Spinal cord (tissue), 10 donors: ENCODE data around the gene KLF7. TPM values are rescaled to one million over a fixed set of nuclear protein-coding genes. Genes with fewer than 3 reads are reported as not detected.

ENCODE experiments used
- DNase-seq, 6 donors: peaks; one replicate each; pipeline versions ENCODE4 v3.0.0 to v3.0.0-alpha.2; 2013 to 2015; ENCODE audit warnings: low spot score in 6 of 6, low read depth in 4 of 6
- H3K27ac ChIP-seq: one replicate; pipeline ENCODE4 v1.5.1; 2013; ENCODE audit warnings: low read depth, low read length, control low read depth
- H3K27me3 ChIP-seq: one replicate; pipeline ENCODE4 v1.6.1; 2013; ENCODE audit warnings: low read length; ENCODE audit not compliant: control insufficient read depth, insufficient read depth
- H3K36me3 ChIP-seq: one replicate; pipeline ENCODE4 v1.6.1; 2013; ENCODE audit warnings: low read length; ENCODE audit not compliant: control insufficient read depth, insufficient read depth
- H3K4me1 ChIP-seq: one replicate; pipeline ENCODE4 v1.6.1; 2013; ENCODE audit warnings: low read length; ENCODE audit not compliant: control insufficient read depth, insufficient read depth
- H3K4me3 ChIP-seq: one replicate; pipeline ENCODE4 v1.5.1; 2013; ENCODE audit warnings: low read depth, low read length, control low read depth
- H3K9me3 ChIP-seq: one replicate; pipeline ENCODE4 v1.6.1; 2013; ENCODE audit warnings: low read length; ENCODE audit not compliant: control insufficient read depth, insufficient read depth
- WGBS: methylation state at CpG from one replicate; pipeline ENCODE4 v1.1.5; 2013; ENCODE audit warnings: missing lambda C conversion rate; ENCODE audit not compliant: insufficient coverage; 5-methylcytosine and 5-hydroxymethylcytosine counted together
- long read RNA-seq, 4 donors: transcript quantifications; one replicate each; lab custom pipeline, GENCODE V29; 2026
- polyA plus RNA-seq, 2 donors: library from polyadenylated mRNA; unstranded; fragments of 120-200 nt; gene quantifications; one replicate each; pipeline ENCODE4 v1.2.1, GENCODE V29; 2013; ENCODE audit not compliant: insufficient read length in 2 of 2
- total RNA-seq, 2 donors: library from RNA; depleted of rRNA in 1 of 2; stranded (reverse); fragments of 120-200 nt in 1 of 2; fragments of >200 nt in 1 of 2; gene quantifications; one replicate each; pipeline versions ENCODE4 v1.2.3 to v1.2.4, GENCODE V29; 2013 to 2014
- donor health status: healthy.

Gene KLF7
- total RNA-seq (10 to 100 TPM; 18.2 to 30.0 TPM), polyA plus RNA-seq (10 to 100 TPM; 24.4 to 28.1 TPM)
- long read RNA-seq, donor 1, full-length matches to known transcripts: 10 of 10 reads
- long read RNA-seq, donor 1, partial matches to known transcripts: 0 of 10 reads
- long read RNA-seq, donor 1, other reads (novel, unspliced or antisense): 0 of 10 reads
- long read RNA-seq, donor 2, full-length matches to known transcripts: 2 of 2 reads
- long read RNA-seq, donor 2, partial matches to known transcripts: 0 of 2 reads
- long read RNA-seq, donor 2, other reads (novel, unspliced or antisense): 0 of 2 reads
- long read RNA-seq, donor 3, full-length matches to known transcripts: 6 of 6 reads
- long read RNA-seq, donor 3, partial matches to known transcripts: 0 of 6 reads
- long read RNA-seq, donor 3, other reads (novel, unspliced or antisense): 0 of 6 reads
- long read RNA-seq, donor 4: 0 reads

DNA sequence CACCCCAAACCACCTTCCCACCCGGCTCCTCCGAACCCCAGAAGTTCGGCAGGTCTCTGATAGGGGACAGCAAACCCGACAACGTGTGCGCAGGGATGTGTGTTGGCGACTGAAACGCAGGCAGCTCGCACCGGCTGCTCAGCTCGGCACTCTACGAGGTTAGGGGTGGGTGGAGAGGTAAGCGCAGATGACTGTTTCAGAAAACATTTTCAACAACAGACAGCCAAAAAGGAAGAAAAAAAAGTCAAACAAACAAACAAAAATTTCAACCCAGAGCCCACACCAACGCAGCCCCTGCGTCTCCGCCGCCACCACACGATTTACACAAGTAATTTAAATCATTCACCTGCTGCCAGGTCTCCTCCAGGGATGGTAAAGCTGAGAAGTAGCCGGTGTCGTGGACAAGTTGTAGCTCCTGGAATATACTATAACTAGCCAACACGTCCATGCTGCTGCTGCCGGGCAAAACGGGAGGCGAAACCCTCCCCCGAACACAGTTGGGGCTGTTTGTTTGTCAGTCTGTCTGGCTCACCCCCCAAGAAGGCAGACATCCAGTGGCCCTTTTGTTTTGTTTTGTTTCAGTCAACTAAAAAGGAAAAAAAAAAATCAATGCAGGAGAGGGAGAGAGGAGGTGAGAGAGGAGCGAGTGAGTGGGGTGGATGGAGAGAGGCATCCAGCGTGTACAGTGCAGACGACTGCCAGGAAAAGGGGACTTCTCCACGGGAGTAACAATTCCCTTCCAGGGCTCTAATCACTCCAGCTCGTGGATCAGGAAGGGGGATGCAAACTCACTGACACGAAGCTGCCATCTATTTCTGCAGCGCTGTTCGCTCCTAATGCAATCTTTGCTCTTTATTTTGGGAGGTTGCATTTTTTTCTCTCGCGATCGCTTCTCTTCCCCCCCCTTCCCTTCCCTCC lies at the start of gene KLF7:
Gene KLF7 (minus strand): TSS at position 828 of the 918 bp plus-strand sequence. CDS start 380 bp downstream, at position 448.
- WGBS: 0% methylated on average over 5 of the region's 36 CpGs
- H3K9me3 ChIP-seq: no peaks in the 10 kb centered on the region
- H3K27ac ChIP-seq: peak within 1 kb of the TSS; percentile 96
- no peaks in the 10 kb centered on the region for H3K27me3 ChIP-seq
- H3K4me1 ChIP-seq: peaks cover 10% of the 10 kb centered on the region
- peak in 3 of 6 donors; percentile 73 to 83 (median 80) for DNase-seq
- peak within 1 kb of the TSS; percentile 96 for H3K4me3 ChIP-seq
- no peaks in the 10 kb centered on the region for H3K36me3 ChIP-seq

- H3K9me3 ChIP-seq: no peaks in the 10 kb centered on the region
- peaks cover 3% of the 10 kb centered on the region for H3K4me1 ChIP-seq
- no peaks in the 10 kb centered on the region for H3K36me3 ChIP-seq
- WGBS: no CpG with 5 or more reads among the region's 2 CpGs
- H3K27ac ChIP-seq: no peak overlapping the region
- DNase-seq: no peak
- H3K27me3 ChIP-seq: no peaks in the 10 kb centered on the region
- H3K4me3 ChIP-seq: no peak overlapping the region
Observed at GRCh38 chr2:207215308-207215707, 49.6 kb upstream of the KLF7 start.

- Histone ChIP-seq H3K4me1 (no peaks in the 10 kb centered on the region), H3K36me3 (no peaks in the 10 kb centered on the region), H3K4me3 (no peak overlapping the region), H3K27me3 (no peaks in the 10 kb centered on the region), H3K9me3 (no peaks in the 10 kb centered on the region), H3K27ac (no peak overlapping the region)
- WGBS: no CpG with 5 or more reads among the region's 3 CpGs
- DNase-seq: no peak
Observed at GRCh38 chr2:207214446-207214845, 48.7 kb upstream of the KLF7 start.

DNA sequence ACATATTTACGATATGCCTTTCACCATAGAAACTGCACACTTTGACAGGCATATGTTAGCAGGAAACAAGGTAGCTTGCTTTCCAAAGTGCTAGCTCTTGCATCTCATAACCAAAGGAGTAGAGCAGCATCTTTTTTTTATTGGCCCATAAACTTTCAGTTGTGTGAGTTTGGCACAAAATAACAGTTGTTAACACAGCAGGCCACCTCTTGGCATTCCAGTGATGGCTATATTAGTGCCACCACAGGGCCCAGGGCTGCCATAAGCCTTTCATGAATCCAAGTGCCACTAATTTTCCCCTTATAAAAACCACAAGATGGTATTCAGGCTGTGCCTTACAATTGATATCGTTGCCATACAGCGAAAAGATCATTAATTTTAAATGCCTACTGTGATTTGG lies 40.3 kb upstream of the KLF7 start:
- peak in 2 of 6 donors; percentile 50 to 85 for DNase-seq
- Histone ChIP-seq H3K4me1 (no peaks in the 10 kb centered on the region), H3K27me3 (no peaks in the 10 kb centered on the region), H3K9me3 (no peaks in the 10 kb centered on the region), H3K36me3 (no peaks in the 10 kb centered on the region), H3K4me3 (no peak overlapping the region), H3K27ac (no peak overlapping the region)
- WGBS: 71% methylated on average over 1 of the region's 3 CpGs

GRCh38 chr2:207205173-207205957 lies 39.6 kb upstream of the KLF7 start:
- no peaks in the 10 kb centered on the region for H3K27me3 ChIP-seq
- no peaks in the 10 kb centered on the region for H3K4me1 ChIP-seq
- no peak overlapping the region for H3K27ac ChIP-seq
- DNase-seq: no peak
- no peak overlapping the region for H3K4me3 ChIP-seq
- no peaks in the 10 kb centered on the region for H3K9me3 ChIP-seq
- H3K36me3 ChIP-seq: no peaks in the 10 kb centered on the region

- DNase-seq: no peak
- H3K9me3 ChIP-seq: no peaks in the 10 kb centered on the region
- H3K36me3 ChIP-seq: no peaks in the 10 kb centered on the region
- H3K27me3 ChIP-seq: no peaks in the 10 kb centered on the region
- WGBS: no CpG with 5 or more reads among the region's 1 CpG
- H3K4me1 ChIP-seq: no peaks in the 10 kb centered on the region
- H3K4me3 ChIP-seq: no peak overlapping the region
- no peak overlapping the region for H3K27ac ChIP-seq
Observed at GRCh38 chr2:207203056-207203455, 37.3 kb upstream of the KLF7 start.

DNA sequence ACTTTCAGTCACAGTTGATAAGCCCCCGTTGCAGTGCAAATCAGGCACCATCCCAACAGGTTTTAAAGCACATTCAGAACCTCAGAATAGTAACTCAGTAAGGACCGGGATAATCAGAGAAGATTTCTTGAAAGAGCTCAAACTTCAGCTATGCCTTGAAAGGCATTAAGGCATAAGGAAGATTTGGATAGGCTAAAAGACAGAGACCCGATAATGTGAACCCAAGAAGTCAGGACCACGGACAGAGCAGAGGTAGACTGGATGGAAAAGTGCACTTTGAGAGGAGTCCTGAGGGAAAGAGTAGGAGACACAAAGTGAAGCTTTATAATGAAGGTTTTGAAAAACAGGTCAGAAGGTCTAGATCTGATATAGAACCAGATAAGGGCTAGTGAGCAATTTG lies 36.9 kb upstream of the KLF7 start:
- H3K27me3 ChIP-seq: no peaks in the 10 kb centered on the region
- 49% methylated on average over 4 of the region's 4 CpGs for WGBS
- no peaks in the 10 kb centered on the region for H3K36me3 ChIP-seq
- H3K9me3 ChIP-seq: no peaks in the 10 kb centered on the region
- H3K4me1 ChIP-seq: no peaks in the 10 kb centered on the region
- peak in 1 of 6 donors; percentile 64 for DNase-seq
- no peak overlapping the region for H3K27ac ChIP-seq
- no peak overlapping the region for H3K4me3 ChIP-seq

DNA sequence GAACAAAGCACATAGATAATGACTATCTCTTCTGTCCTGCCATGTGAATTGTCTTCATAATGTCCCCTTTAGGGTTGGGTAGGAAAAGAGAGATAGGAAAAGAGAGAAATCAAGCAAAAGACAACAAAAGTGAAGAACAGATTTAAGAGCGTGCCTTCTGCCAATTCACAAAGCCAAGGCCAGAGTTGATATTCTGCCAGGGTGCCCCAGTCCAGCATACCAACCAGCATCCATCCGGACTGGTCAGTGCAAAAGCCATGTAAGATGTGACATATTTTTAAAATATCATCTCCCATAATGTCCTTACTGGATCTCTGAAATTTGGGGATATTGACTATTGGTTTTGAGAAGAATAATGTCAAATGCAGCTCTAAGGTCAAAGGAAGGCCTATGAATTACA lies 35.7 kb upstream of the KLF7 start:
- no peak overlapping the region for H3K4me3 ChIP-seq
- DNase-seq: no peak
- H3K9me3 ChIP-seq: no peaks in the 10 kb centered on the region
- no peak overlapping the region for H3K27ac ChIP-seq
- no peaks in the 10 kb centered on the region for H3K4me1 ChIP-seq
- H3K27me3 ChIP-seq: no peaks in the 10 kb centered on the region
- H3K36me3 ChIP-seq: no peaks in the 10 kb centered on the region
- 75% methylated on average over 1 of the region's 2 CpGs for WGBS

- WGBS: 31% methylated on average over 8 of the region's 8 CpGs
- Histone ChIP-seq H3K36me3 (no peaks in the 10 kb centered on the region), H3K4me1 (no peaks in the 10 kb centered on the region), H3K27ac (no peak overlapping the region), H3K9me3 (no peaks in the 10 kb centered on the region), H3K4me3 (no peak overlapping the region), H3K27me3 (no peaks in the 10 kb centered on the region)
- peak in 1 of 6 donors; percentile 86 for DNase-seq
Observed at GRCh38 chr2:207200136-207200535, 34.4 kb upstream of the KLF7 start.
